Measurements from ENCODE around the gene FCRLB. TPM values are rescaled to one million over a fixed set of nuclear protein-coding genes. Genes with fewer than 3 reads are reported as not detected.
"Not testable (repeated sequence)": the region's sequence is repeated elsewhere in the genome, so short reads cannot be mapped to it uniquely, and the experiment has no call there.

Gene FCRLB
- total RNA-seq, 1 donor from 2014 or later: 0.21 TPM

- no peak for DNase-seq (ENCODE audit: low read depth)
Observed at GRCh38 chr1:161718559-161719324, 2.6 kb upstream of the FCRLB start.

GRCh38 chr1:161719325-161719611, 2.1 kb upstream of the FCRLB start:
- DNase-seq (ENCODE audit: low read depth): no peak

- DNase-seq (ENCODE audit: low read depth): no peak
Observed at GRCh38 chr1:161720422-161720821, 922 bp upstream of the FCRLB start.

GRCh38 chr1:161721738-161722343, 497 bp downstream of the FCRLB start:
- peak; percentile 83 for DNase-seq (ENCODE audit: low read depth)

GRCh38 chr1:161722406-161722805, 1.1 kb downstream of the FCRLB start:
- DNase-seq (ENCODE audit: low read depth): peak; percentile 67

GRCh38 chr1:161723459-161724141, 2.3 kb downstream of the FCRLB start:
- DNase-seq (ENCODE audit: low read depth): no peak

- not testable (repeated sequence) for DNase-seq (ENCODE audit: low read depth)
Observed at GRCh38 chr1:161725258-161725907, 4.0 kb downstream of the FCRLB start.

GRCh38 chr1:161725908-161726472, 4.6 kb downstream of the FCRLB start:
- DNase-seq (ENCODE audit: low read depth): peak; percentile 34

- DNase-seq (ENCODE audit: low read depth): peak; percentile 78
Observed at GRCh38 chr1:161726473-161727255, 5.3 kb downstream of the FCRLB start.

- peak; percentile 70 for DNase-seq (ENCODE audit: low read depth)
Observed at GRCh38 chr1:161727256-161727924, 6.0 kb downstream of the FCRLB start.

GRCh38 chr1:161728376-161729226, 7.3 kb downstream of the FCRLB start:
- DNase-seq (ENCODE audit: low read depth): no peak

GRCh38 chr1:161730050-161730564, 8.8 kb downstream of the FCRLB start:
- no peak for DNase-seq (ENCODE audit: low read depth)

- no peak for DNase-seq (ENCODE audit: low read depth)
Observed at GRCh38 chr1:161731241-161731640, 9.9 kb downstream of the FCRLB start.

- no peak for DNase-seq (ENCODE audit: low read depth)
Observed at GRCh38 chr1:161731981-161732718, 10.8 kb downstream of the FCRLB start.

GRCh38 chr1:161733526-161733925, 12.2 kb downstream of the FCRLB start:
- peak; percentile 62 for DNase-seq (ENCODE audit: low read depth)

GRCh38 chr1:161735837-161736236, 14.5 kb downstream of the FCRLB start:
- DNase-seq (ENCODE audit: low read depth): no peak

GRCh38 chr1:161736335-161736969, 15.1 kb downstream of the FCRLB start:
- DNase-seq (ENCODE audit: low read depth): no peak

- DNase-seq (ENCODE audit: low read depth): no peak
Observed at GRCh38 chr1:161737625-161738024, 16.3 kb downstream of the FCRLB start.

All from myocyte (in vitro differentiated cells).